Endothelial cell of umbilical vein (primary cell): ENCODE data around the gene FRYL. TPM values are rescaled to one million over a fixed set of nuclear protein-coding genes. Genes with fewer than 3 reads are reported as not detected.

Source experiments
- BruUV-seq: library from RNA; stranded (reverse); fragments of 400-500 nt; replicated peaks from 2 replicates; lab custom pipeline; 2021; lab: Mats Ljungman, UMichigan
- CTCF ChIA-PET: fragments of 300-600, 350-600 bp; sonication (Branson Sonifier 250); formaldehyde crosslinking; loops from one replicate; lab custom pipeline; 2021; ENCODE audit warnings: antibody characterized with exemption, inconsistent platforms; lab: Charles Lee
- POLR2A ChIA-PET: fragments of 300-600, 350-600 bp; sonication (Branson Sonifier 250); formaldehyde crosslinking; loops from one replicate; lab custom pipeline; 2021; ENCODE audit warnings: antibody characterized with exemption, inconsistent platforms; lab: Charles Lee
- DNase-seq: peaks from one replicate; pipeline ENCODE4 v3.0.0-alpha.2; 2011; ENCODE audit warnings: low read depth, low spot score
- FAIRE-seq: peaks from 2 replicates; lab custom pipeline; 2011; peaks lifted over from hg19 to GRCh38; lab: Jason Lieb, UNC
- H2AFZ ChIP-seq: 2 replicates; pipeline ENCODE4 v1.6.0; 2012; ENCODE audit warnings: low read depth, low read length, control low read depth, inconsistent platforms
- H3K27ac ChIP-seq: 2 replicates; pipeline ENCODE4 v1.5.1; 2011; ENCODE audit warnings: low read depth, mild to moderate bottlenecking, control low read depth, low read length, moderate library complexity; ENCODE audit not compliant: insufficient read depth
- H3K27me3 ChIP-seq, 2 experiments: 2 replicates each; pipeline versions ENCODE4 v1.6.0 to v1.6.1; 2011; ENCODE audit warnings: low read length in 2 of 2, mixed read lengths in 1 of 2; ENCODE audit not compliant: control insufficient read depth in 2 of 2, insufficient read depth in 2 of 2
- H3K36me3 ChIP-seq, 2 experiments: 2 replicates in 1 of 2; 3 replicates in 1 of 2; pipeline ENCODE4 v1.5.1; 2011; ENCODE audit warnings: low read length in 2 of 2, mild to moderate bottlenecking in 1 of 2, moderate library complexity in 1 of 2; ENCODE audit not compliant: control insufficient read depth in 2 of 2, insufficient read depth in 2 of 2; ENCODE audit errors: extremely low read depth in 1 of 2
- H3K4me1 ChIP-seq: 3 replicates; pipeline ENCODE4 v1.5.1; 2011; ENCODE audit warnings: mild to moderate bottlenecking, low read length; ENCODE audit not compliant: control insufficient read depth, insufficient read depth; ENCODE audit errors: extremely low read depth
- H3K4me2 ChIP-seq: 2 replicates; pipeline ENCODE4 v1.6.1; 2011; ENCODE audit warnings: low read length, control low read depth, mixed read lengths; ENCODE audit not compliant: insufficient read depth
- H3K4me3 ChIP-seq, 3 experiments: fragments of 200-600 bp in 1 of 3; sonication (generic), shearing (Covaris generic) in 1 of 3; replicated peaks in 1 of 3; 2 replicates each; pipeline ENCODE4 v1.5.1; 2011 to 2016; ENCODE audit warnings: control low read depth in 3 of 3, low read length in 3 of 3, mild to moderate bottlenecking in 2 of 3, inconsistent platforms in 1 of 3, low read depth in 1 of 3, moderate library complexity in 1 of 3; ENCODE audit not compliant: insufficient read depth in 1 of 3
- H3K79me2 ChIP-seq: 2 replicates; pipeline ENCODE4 v1.6.0; 2012; ENCODE audit warnings: low read length, inconsistent platforms; ENCODE audit not compliant: control insufficient read depth, insufficient read depth
- H3K9ac ChIP-seq: replicated peaks from 2 replicates; pipeline ENCODE3; 2011; ENCODE audit warnings: low read length, control low read depth; ENCODE audit not compliant: insufficient read depth; ENCODE audit errors: extremely low read depth
- H3K9me1 ChIP-seq: replicated peaks from 3 replicates; pipeline ENCODE4 v1.6.0; 2011; ENCODE audit warnings: mild to moderate bottlenecking, low read length; ENCODE audit not compliant: control insufficient read depth, insufficient read depth; ENCODE audit errors: extremely low read depth
- H3K9me3 ChIP-seq: replicated peaks from 2 replicates; pipeline ENCODE4 v1.5.1; 2012; ENCODE audit warnings: low read length, inconsistent platforms; ENCODE audit not compliant: control insufficient read depth, insufficient read depth
- H4K20me1 ChIP-seq: replicated peaks from 2 replicates; pipeline ENCODE3; 2011; ENCODE audit warnings: mild to moderate bottlenecking, low read length; ENCODE audit not compliant: control insufficient read depth, insufficient read depth; ENCODE audit errors: extremely low read depth
- EZH2 ChIP-seq: IDR thresholded peaks from 2 replicates; pipeline ENCODE4 v1.6.1; 2012; ENCODE audit warnings: borderline replicate concordance, low read depth, mild to moderate bottlenecking, moderate library complexity, low read length, inconsistent platforms; ENCODE audit not compliant: severe bottlenecking
- FOS ChIP-seq: IDR thresholded peaks from 2 replicates; pipeline ENCODE4 v1.6.1; 2011; ENCODE audit warnings: mild to moderate bottlenecking, low read length, moderate library complexity, borderline replicate concordance; ENCODE audit not compliant: insufficient read depth
- GATA2 ChIP-seq: IDR thresholded peaks from 2 replicates; pipeline ENCODE4 v1.7.0; 2011; ENCODE audit warnings: low read depth, mild to moderate bottlenecking, moderate library complexity, mixed read lengths, low read length; ENCODE audit not compliant: insufficient read length, insufficient read depth
- JUN ChIP-seq: IDR thresholded peaks from 2 replicates; pipeline ENCODE4 v1.6.1; 2011; ENCODE audit warnings: borderline replicate concordance, low read depth; ENCODE audit not compliant: insufficient read length, insufficient read depth
- MYC ChIP-seq: IDR thresholded peaks from one replicate; pipeline ENCODE4 v1.6.1; 2011; ENCODE audit warnings: mild to moderate bottlenecking, low read depth, low read length
- POLR2A ChIP-seq: IDR thresholded peaks from 2 replicates; pipeline ENCODE4 v1.6.1; 2012; ENCODE audit warnings: low read depth, mild to moderate bottlenecking, control low read depth, low read length
- POLR2AphosphoS5 ChIP-seq: IDR thresholded peaks from 2 replicates; pipeline ENCODE4 v1.6.1; 2012; ENCODE audit warnings: low read depth, mild to moderate bottlenecking, control low read depth, low read length, moderate library complexity; ENCODE audit not compliant: insufficient read depth
- dilution Hi-C: fragments of 300-500 bp; cut with MboI; formaldehyde crosslinking; loops from one replicate; pipeline ENCODE4 v1.15.0; 2019; ENCODE audit warnings: low sequenced_read_pairs; ENCODE audit not compliant: extremely low pct_ligation_motif_present
- intact Hi-C: fragments of 100-400 bp; cut with micrococcal nuclease; formaldehyde crosslinking; loops from one replicate; pipeline ENCODE4 v1.10.0; 2022
- polyA plus RNA-seq, 4 experiments: library from polyadenylated mRNA; depleted of rRNA in 3 of 4; stranded (reverse) in 3 of 4; unstranded in 1 of 4; fragments of >200 nt; gene quantifications; 2 replicates each; pipeline versions ENCODE4 v1.2.1 to v1.2.3, GENCODE V29; 2011 to 2012; ENCODE audit warnings: missing spikeins in 1 of 4
- total RNA-seq: library from RNA; stranded (reverse); gene quantifications from 2 replicates; pipeline ENCODE4 v1.2.3, GENCODE V29; 2021
- TF ChIP-seq, protein P1 (sequence below), 2 donors: IDR thresholded peaks; 1 replicate in 1 of 2; 2 replicates in 1 of 2; pipeline ENCODE4 v1.5.1; 2011; ENCODE audit warnings: low read length in 2 of 2, mild to moderate bottlenecking in 2 of 2, moderate library complexity in 2 of 2, control low read depth in 1 of 2, inconsistent platforms in 1 of 2, low read depth in 1 of 2; ENCODE audit not compliant: insufficient read depth in 1 of 2; ENCODE audit errors: extremely low read depth in 1 of 2
- TF ChIP-seq, protein P2 (sequence below): IDR thresholded peaks from 2 replicates; pipeline ENCODE4 v1.6.1; 2011; ENCODE audit not compliant: insufficient read depth, insufficient read length

Gene FRYL
- total and polyA plus RNA-seq, 2 donors (not counting 3 experiments of a cell fraction or from before 2014, with no cell fraction given), result 17.0 to 84.9 TPM

DNA sequence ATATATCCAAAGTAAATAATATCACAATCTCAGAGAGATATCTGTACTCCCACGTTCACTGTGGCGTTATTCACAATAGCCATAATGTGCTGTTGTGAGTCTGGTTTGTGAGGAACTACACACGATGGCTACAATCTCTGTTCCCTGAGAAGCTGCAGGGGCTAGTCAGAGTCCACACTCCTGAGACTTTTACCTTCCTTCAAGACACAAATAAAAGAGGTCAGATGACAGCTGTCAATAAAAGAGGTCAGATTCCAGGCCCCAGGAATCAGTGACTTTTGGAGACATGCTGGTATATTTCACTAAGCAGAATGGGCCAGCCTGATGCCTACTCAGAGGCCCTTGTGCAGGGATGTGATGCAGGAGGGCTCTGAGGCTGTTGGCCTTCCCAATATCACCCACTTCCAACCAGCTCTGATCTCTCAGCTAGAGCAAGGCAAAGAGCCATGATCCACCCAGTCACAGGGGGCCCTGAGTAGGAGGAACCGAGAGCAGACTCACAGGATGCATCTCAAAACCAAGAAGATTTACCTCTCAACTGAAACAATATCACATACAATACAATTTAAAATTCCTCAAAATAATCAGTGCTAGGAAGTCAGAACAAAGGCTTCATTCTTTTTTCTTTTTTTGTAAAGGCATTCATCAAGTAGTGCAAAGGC, 13.8 kb downstream of the FRYL start:
- CTCF ChIA-PET, result no interaction called here
- H2AFZ ChIP-seq, result no peak overlapping the region
- H4K20me1 ChIP-seq, result peaks cover 16% of the 10 kb centered on the region
- no peaks in the 10 kb centered on the region for H3K36me3 ChIP-seq
- BruUV-seq, result no TSS peak
- TF ChIP-seq GATA2 (no peak), FOS (no peak)
- dilution Hi-C loops, result no loop called here
- no peak overlapping the region for H3K4me2 ChIP-seq
- DNase-seq (no peak), FAIRE-seq (no peak)
- no peaks in the 10 kb centered on the region for H3K9me1 ChIP-seq
- peaks cover 96% of the 10 kb centered on the region for H3K79me2 ChIP-seq
- H3K27me3 ChIP-seq, result no peaks in the 10 kb centered on the region
- peaks cover 5% of the 10 kb centered on the region for H3K4me1 ChIP-seq
- no peak overlapping the region for H3K9ac ChIP-seq
- intact Hi-C loops, result no loop called here
- H3K9me3 ChIP-seq, result no peaks in the 10 kb centered on the region
- no peak overlapping the region for H3K4me3 ChIP-seq
- POLR2A ChIA-PET, result no interaction called here
- no peak overlapping the region for H3K27ac ChIP-seq

DNA sequence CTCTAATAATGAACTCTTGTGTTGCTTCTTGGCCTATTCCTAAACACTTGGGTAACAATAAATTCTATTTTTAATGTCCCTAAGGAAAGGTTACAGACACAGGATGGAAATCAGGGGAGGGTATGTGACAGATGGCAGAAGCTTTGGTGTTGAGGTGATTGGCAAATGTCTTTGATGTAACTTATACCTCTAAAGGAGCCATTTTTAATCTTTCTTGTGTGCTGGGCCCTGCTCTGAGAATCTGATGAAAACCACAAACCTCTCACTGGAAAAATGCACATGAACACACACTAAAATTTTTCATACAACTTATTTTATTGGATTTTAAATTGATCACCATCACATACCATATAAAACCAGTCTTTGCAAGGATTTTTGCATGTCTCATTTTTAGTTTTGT, 17.7 kb downstream of the FRYL start:
- Histone ChIP-seq H4K20me1 (peaks cover 16% of the 10 kb centered on the region), H3K4me2 (no peak overlapping the region), H3K27ac (no peak overlapping the region), H3K36me3 (no peaks in the 10 kb centered on the region), H3K79me2 (peaks cover 85% of the 10 kb centered on the region), H3K9me3 (no peaks in the 10 kb centered on the region), H3K27me3 (no peaks in the 10 kb centered on the region), H3K4me1 (no peaks in the 10 kb centered on the region), H3K9me1 (no peaks in the 10 kb centered on the region), H2AFZ (no peak overlapping the region), H3K9ac (no peak overlapping the region), H3K4me3 (no peak overlapping the region)
- FAIRE-seq, result no peak
- intact Hi-C loops, result no loop called here
- dilution Hi-C loops, result no loop called here
- POLR2A ChIA-PET, result no interaction called here
- TF ChIP-seq POLR2A, result no peak
- no peak for TF ChIP-seq EZH2
- TF ChIP-seq FOS, result no peak
- no peak for TF ChIP-seq JUN
- TF ChIP-seq, protein P1, sequence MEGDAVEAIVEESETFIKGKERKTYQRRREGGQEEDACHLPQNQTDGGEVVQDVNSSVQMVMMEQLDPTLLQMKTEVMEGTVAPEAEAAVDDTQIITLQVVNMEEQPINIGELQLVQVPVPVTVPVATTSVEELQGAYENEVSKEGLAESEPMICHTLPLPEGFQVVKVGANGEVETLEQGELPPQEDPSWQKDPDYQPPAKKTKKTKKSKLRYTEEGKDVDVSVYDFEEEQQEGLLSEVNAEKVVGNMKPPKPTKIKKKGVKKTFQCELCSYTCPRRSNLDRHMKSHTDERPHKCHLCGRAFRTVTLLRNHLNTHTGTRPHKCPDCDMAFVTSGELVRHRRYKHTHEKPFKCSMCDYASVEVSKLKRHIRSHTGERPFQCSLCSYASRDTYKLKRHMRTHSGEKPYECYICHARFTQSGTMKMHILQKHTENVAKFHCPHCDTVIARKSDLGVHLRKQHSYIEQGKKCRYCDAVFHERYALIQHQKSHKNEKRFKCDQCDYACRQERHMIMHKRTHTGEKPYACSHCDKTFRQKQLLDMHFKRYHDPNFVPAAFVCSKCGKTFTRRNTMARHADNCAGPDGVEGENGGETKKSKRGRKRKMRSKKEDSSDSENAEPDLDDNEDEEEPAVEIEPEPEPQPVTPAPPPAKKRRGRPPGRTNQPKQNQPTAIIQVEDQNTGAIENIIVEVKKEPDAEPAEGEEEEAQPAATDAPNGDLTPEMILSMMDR (IDR thresholded peaks at IDR 0.05; ENCODE audit: extremely low read depth in 1 of 2, insufficient read depth in 1 of 2, low read depth in 1 of 2, low read length in 2 of 2), result no peak
- TF ChIP-seq GATA2, result no peak
- TF ChIP-seq, protein P2, sequence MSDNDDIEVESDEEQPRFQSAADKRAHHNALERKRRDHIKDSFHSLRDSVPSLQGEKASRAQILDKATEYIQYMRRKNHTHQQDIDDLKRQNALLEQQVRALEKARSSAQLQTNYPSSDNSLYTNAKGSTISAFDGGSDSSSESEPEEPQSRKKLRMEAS, result no peak
- TF ChIP-seq MYC, result no peak
- no peak for TF ChIP-seq POLR2AphosphoS5
- DNase-seq, result no peak
- BruUV-seq, result no TSS peak
- CTCF ChIA-PET, result no interaction called here
